Calu3 (cell line): ENCODE data around the gene HDAC4. TPM values are rescaled to one million over a fixed set of nuclear protein-coding genes. Genes with fewer than 3 reads are reported as not detected.

Source experiments
- BruUV-seq: library from RNA; stranded (reverse); fragments of 400-500 nt; replicated peaks from 2 replicates; lab custom pipeline; 2021; lab: Mats Ljungman, UMichigan
- CTCF ChIA-PET: fragments of 300-600 bp; sonication (Branson Sonifier 250); formaldehyde crosslinking; loops from one replicate; lab custom pipeline; 2022; ENCODE audit warnings: antibody characterized with exemption; lab: Charles Lee
- DNase-seq: peaks from one replicate; pipeline ENCODE4 v3.0.0; 2022
- H3K27ac Mint-ChIP-seq: one replicate; pipeline ENCODE4 v1.8.0; 2022; ENCODE audit warnings: mixed read lengths; ENCODE audit not compliant: unreplicated experiment
- H3K27me3 Mint-ChIP-seq: one replicate; pipeline ENCODE4 v1.8.0; 2022; ENCODE audit warnings: mixed read lengths; ENCODE audit not compliant: unreplicated experiment
- H3K36me3 Mint-ChIP-seq: one replicate; pipeline ENCODE4 v1.8.0; 2022; ENCODE audit warnings: mild to moderate bottlenecking, moderate library complexity, mixed read lengths; ENCODE audit not compliant: insufficient read depth, unreplicated experiment
- H3K4me1 Mint-ChIP-seq: one replicate; pipeline ENCODE4 v1.8.0; 2022; ENCODE audit warnings: mild to moderate bottlenecking, low read depth, mixed read lengths; ENCODE audit not compliant: unreplicated experiment
- H3K4me3 Mint-ChIP-seq: one replicate; pipeline ENCODE4 v1.8.0; 2022; ENCODE audit warnings: mild to moderate bottlenecking, low read depth, moderate library complexity, mixed read lengths; ENCODE audit not compliant: unreplicated experiment
- H3K9me3 Mint-ChIP-seq: one replicate; pipeline ENCODE4 v1.8.0; 2022; ENCODE audit warnings: low read depth, mixed read lengths; ENCODE audit not compliant: unreplicated experiment
- intact Hi-C: fragments of 100-400 bp; cut with micrococcal nuclease; formaldehyde crosslinking; loops from one replicate; pipeline ENCODE4 v1.10.0; 2022; ENCODE audit not compliant: unreplicated experiment
- total RNA-seq: library from RNA; stranded (reverse); gene quantifications from 2 replicates; pipeline ENCODE4 v1.2.3, GENCODE V29; 2022
- TF ChIP-seq, protein P1 (sequence below): fragments of 200-600 bp; IDR thresholded peaks from one replicate; pipeline ENCODE4 v1.8.0; 2022; ENCODE audit warnings: antibody characterized with exemption; ENCODE audit not compliant: unreplicated experiment

HDAC4 gene
- total RNA-seq, 1 experiment from 2014 or later = 39.6 TPM

DNA sequence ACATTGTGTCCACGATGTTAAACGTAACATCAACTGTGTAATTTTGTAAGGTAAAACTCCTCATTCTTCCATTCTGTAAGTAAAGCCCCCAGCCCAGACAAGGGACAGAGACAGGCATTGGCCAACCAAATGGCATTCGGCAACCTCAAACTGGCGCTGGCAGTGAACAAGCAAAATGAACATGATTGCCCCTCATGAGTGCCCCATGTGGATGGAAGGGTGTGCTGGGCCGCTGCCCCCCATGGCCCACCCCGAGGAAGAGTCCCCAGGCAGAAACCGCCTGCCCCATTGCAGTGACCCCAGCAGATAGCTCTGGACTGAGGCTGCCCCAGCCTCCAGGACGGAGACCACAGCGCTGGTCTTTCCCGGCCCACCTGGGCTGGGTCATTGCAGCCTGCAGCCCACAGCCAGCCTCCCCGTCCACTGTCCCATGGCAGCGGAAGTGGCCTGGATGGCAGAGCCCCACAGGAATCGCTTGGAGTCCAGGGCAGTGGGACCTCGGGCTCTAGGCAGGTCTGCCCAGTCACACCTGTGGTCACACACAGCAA lies 220.2 kb downstream of the HDAC4 start:
- Mint-ChIP-seq H3K27ac (no peak overlapping the region), H3K4me1 (no peaks in the 10 kb centered on the region), H3K27me3 (no peaks in the 10 kb centered on the region), H3K9me3 (no peaks in the 10 kb centered on the region), H3K4me3 (no peak overlapping the region), H3K36me3 (peaks cover 10% of the 10 kb centered on the region)
- DNase-seq = no peak
- intact Hi-C loops = no loop called here
- BruUV-seq = no TSS peak
- TF ChIP-seq, protein P1, sequence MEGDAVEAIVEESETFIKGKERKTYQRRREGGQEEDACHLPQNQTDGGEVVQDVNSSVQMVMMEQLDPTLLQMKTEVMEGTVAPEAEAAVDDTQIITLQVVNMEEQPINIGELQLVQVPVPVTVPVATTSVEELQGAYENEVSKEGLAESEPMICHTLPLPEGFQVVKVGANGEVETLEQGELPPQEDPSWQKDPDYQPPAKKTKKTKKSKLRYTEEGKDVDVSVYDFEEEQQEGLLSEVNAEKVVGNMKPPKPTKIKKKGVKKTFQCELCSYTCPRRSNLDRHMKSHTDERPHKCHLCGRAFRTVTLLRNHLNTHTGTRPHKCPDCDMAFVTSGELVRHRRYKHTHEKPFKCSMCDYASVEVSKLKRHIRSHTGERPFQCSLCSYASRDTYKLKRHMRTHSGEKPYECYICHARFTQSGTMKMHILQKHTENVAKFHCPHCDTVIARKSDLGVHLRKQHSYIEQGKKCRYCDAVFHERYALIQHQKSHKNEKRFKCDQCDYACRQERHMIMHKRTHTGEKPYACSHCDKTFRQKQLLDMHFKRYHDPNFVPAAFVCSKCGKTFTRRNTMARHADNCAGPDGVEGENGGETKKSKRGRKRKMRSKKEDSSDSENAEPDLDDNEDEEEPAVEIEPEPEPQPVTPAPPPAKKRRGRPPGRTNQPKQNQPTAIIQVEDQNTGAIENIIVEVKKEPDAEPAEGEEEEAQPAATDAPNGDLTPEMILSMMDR = no peak
- CTCF ChIA-PET = no interaction called here

DNA sequence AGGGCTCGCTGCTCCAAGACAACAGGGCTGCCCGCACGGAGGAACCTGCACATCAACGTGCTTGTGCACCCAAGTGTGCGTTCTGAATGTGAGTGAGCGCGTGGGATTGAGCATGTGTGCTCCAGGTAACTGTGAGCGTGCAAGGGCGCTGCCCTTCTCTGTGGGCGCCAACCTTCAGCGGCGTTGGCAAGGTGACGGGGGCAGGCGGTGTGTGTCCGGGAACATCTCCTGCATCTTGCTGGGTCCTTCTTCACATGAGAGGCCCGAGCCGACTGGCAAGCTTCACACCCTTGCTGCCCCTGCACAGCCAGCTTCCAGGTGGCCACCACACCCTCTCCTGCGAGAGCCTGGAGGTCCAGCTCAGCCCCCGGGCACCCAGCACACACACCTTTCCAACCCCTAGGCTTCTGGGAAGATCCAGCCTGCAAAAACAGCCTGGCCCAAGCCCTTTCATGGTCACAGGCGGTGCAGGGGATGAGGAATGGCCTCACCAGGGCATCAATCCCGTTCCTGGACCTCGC lies 220.9 kb downstream of the HDAC4 start:
- Mint-ChIP-seq H3K9me3 (no peaks in the 10 kb centered on the region), H3K36me3 (peaks cover 10% of the 10 kb centered on the region), H3K4me1 (no peaks in the 10 kb centered on the region), H3K27ac (no peak overlapping the region), H3K27me3 (no peaks in the 10 kb centered on the region), H3K4me3 (no peak overlapping the region)
- intact Hi-C loops = no loop called here
- CTCF ChIA-PET = no interaction called here
- no peak for DNase-seq
- no TSS peak for BruUV-seq
- TF ChIP-seq, protein P1 = no peak

DNA sequence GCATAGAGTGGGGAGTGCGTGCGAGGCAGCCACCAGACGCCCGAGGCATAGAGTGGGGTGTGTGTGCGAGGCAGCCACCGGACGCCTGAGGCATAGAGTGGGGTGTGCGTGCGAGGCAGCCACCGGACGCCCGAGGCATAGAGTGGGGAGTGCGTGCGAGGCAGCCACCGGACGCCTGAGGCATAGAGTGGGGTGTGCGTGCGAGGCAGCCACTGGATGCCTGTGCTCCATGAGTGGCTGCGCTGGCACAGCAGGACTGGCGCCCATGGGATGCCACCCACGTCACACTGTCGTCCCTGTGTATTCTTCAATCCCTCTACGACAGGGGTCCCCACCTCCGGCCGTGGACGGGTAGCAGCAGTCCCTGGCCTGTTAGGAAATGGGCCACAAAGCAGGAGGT lies 221.9 kb downstream of the HDAC4 start:
- no TSS peak for BruUV-seq
- H3K27ac Mint-ChIP-seq = no peak overlapping the region
- peaks cover 10% of the 10 kb centered on the region for H3K36me3 Mint-ChIP-seq
- intact Hi-C loops = no loop called here
- H3K4me3 Mint-ChIP-seq = no peak overlapping the region
- TF ChIP-seq, protein P1 = no peak
- CTCF ChIA-PET = no interaction called here
- H3K4me1 Mint-ChIP-seq = no peaks in the 10 kb centered on the region
- H3K9me3 Mint-ChIP-seq = peaks cover 3% of the 10 kb centered on the region
- no peaks in the 10 kb centered on the region for H3K27me3 Mint-ChIP-seq
- DNase-seq = no peak

DNA sequence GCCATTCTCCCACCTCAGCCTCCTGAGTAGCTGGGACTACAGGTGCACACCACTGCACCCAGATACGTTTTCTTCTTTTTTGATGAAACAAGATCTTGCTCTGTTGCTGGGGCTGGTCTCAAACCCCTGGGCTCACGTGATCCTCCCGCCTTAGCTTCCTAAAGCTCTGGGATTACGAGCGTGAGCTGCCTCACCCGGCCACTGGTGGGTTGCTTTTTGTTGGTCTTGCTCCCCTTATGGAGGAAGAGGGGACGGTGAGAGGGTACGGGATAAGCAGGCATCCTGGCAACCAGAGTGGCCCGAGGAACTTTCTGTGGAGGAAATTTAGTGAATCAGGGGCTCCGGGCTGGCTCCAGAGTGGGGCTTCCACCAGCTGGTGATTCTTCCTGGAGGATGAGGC lies 222.3 kb downstream of the HDAC4 start:
- intact Hi-C loops = no loop called here
- TF ChIP-seq, protein P1 = no peak
- Mint-ChIP-seq H3K4me1 (no peaks in the 10 kb centered on the region), H3K36me3 (peaks cover 10% of the 10 kb centered on the region), H3K9me3 (peaks cover 4% of the 10 kb centered on the region), H3K27ac (no peak overlapping the region), H3K27me3 (no peaks in the 10 kb centered on the region), H3K4me3 (no peak overlapping the region)
- CTCF ChIA-PET = no interaction called here
- no peak for DNase-seq
- no TSS peak for BruUV-seq
